AG09319 (cell line): ENCODE results near the gene CPD.
"Not testable (repeated sequence)": the region's sequence is repeated elsewhere in the genome, so short reads cannot be mapped to it uniquely, and the experiment has no call there.

ENCODE experiments used
- DNase-seq: peaks from one replicate; pipeline ENCODE4 v3.0.0-alpha.2; 2010; ENCODE audit warnings: low read depth; ENCODE audit errors: extremely low read depth
- CTCF ChIP-seq: IDR thresholded peaks from 2 replicates; pipeline ENCODE4 v1.5.1; 2011; ENCODE audit warnings: low read depth, mild to moderate bottlenecking, inconsistent platforms, low read length, moderate library complexity

The CPD gene

DNA sequence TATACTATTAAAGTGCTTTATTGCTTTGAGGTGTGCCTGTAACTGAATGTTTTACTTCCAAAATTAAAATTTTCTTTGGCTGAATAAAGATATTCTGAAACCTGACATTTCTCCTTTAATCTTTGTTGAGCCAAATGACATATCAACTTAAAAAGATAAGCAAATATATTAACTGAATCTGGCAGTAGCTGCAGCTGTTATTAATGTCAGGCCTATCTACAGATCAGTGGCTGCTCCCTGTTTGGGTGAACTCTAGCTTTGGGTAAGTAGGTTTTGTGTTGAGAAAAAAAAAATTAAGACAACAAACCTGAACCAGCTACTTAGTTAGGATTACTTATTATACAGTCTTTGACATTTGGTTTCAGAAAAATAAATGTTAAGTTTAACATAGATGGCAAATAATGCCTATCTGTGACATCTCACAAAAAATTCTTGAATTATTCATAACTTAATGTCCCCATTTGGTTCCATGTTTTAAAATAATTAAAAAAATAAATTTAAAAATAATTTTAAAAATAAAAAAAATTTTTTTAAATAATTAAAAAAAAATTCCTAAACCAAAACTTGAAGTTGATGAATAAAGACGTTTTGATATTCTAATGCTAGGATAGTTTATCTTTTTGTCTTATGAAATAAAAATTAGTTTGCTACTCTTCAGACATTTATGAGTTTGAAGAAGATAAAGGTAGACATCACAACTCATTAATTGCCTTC lies 19.8 kb downstream of the CPD start:
- TF ChIP-seq CTCF: no peak
- no peak for DNase-seq

- TF ChIP-seq CTCF: no peak
- DNase-seq: no peak
Observed at GRCh38 chr17:30401097-30401496, 22.4 kb downstream of the CPD start.

GRCh38 chr17:30405161-30405560 lies 26.4 kb downstream of the CPD start:
- TF ChIP-seq CTCF: no peak
- no peak for DNase-seq

DNA sequence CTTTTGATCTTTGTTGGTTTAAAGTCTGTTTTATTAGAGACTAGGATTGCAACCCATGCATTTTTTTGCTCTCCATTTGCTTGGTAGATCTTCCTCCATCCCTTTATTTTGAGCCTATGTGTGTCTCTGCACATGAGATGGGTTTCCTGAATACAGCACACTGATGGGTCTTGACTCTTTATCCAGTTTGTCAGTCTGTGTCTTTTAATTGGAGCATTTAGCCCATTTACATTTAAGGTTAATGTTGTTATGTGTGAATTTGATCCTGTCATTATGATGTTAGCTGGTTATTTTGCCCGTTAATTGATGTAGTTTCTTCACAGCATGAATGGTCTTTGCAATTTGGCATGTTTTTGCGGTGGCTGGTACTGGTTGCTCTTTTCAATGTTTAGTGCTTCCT lies 31.9 kb downstream of the CPD start:
- DNase-seq: not testable (repeated sequence)

- not testable (repeated sequence) for DNase-seq
Observed at GRCh38 chr17:30412008-30412496, 33.3 kb downstream of the CPD start.

DNA sequence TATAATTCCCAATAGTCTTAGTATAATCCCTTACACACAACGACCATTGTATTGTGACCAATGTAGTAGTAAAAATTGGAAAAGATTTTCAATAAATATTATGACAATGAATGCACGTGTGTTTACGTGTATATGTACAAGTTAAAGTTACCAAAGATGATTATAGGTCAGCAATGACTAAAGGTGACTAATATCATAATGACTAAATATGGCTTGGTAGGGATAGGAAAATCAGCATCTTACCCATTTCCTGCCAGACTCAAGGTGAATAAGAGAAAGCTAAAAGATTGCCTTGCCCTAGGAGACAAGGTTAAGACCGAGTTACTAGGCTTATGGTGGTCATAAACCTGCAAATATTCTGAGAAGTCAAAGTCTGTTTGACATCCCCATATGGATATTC lies 34.4 kb downstream of the CPD start:
- DNase-seq: no peak
- TF ChIP-seq CTCF: no peak

DNA sequence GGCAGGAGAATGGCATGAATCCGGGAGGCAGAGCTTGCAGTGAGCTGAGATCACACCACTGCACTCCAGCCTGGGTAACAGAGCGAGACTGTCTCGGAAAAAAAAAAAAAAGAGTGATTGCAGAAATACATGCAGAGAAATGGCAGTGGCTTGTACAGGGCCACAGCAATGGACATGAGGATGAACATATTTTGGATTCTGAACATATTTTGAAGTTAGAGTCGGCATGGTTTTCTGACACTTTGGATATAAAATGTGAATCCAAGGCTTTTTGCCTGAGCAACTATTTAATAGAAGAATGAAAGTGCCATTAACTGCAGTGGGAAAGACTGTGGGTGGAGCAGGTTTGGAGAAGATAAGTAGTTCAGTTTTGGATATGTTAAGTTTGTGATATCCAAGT lies 35.8 kb downstream of the CPD start:
- no peak for TF ChIP-seq CTCF
- DNase-seq: no peak

- no peak for TF ChIP-seq CTCF
- DNase-seq: no peak
Observed at GRCh38 chr17:30415491-30415890, 36.8 kb downstream of the CPD start.

DNA sequence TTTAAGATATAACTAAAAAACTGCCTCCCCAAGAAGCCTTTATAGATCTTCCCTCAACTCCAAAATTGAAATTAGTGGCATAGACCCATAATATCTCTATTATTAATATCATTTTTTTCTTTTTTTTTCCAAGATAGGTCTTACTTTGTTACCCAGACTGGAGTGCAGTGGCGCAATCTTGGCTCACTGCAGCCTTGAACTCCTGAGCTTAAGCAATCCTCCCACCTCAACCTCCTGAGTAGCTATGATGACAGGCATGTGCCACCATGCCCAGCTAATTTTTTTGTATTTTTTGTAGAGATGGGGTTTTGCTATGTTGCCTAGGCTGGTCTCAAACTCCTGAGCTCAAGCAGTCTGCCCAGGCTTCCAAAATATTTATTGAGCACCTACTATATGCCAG lies 39.3 kb downstream of the CPD start:
- not testable (repeated sequence) for DNase-seq
